ENCODE measurements around the gene NACA2. TPM values are rescaled to one million over a fixed set of nuclear protein-coding genes. Genes with fewer than 3 reads are reported as not detected.

The NACA2 gene
- total and polyA plus RNA-seq, 2 of the 13 experiments (the other 11 are each of a cell fraction or from before 2014, with no cell fraction given), result 0.21 TPM; not detected in 1

DNA sequence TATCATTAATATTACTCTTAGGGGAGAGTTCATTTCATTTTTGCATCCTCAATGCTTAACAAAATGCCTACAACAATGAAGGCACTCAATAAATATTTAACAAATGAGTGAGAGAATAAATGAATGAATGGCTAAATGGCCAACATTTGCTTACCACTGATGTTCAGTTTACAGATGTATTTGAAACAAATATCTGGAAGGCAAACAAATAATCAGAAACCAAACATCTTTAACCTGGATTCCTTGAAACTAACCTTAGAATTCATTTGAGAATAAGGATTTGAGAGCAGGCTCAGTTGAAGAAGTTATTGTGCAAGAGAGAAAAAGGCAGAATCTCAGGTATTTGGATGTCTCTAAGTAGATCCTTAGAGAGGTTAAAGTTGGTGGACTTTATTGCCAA lies 8.4 kb downstream of the NACA2 start:
- POLR2A ChIA-PET, result interaction anchor here (1.0 kb wide), 1 partner anchor 170 kb away, joined by 3 read pairs; no protein-coding TSS in a partner anchor
- ATAC-seq, result no peak
- in situ Hi-C loops (cut with HindIII; ENCODE audit: extremely low pct_ligation_motif_present, low pct_unique_long_range_greater_than_20kb), result loop anchor here (5.0 kb wide), 1 partner anchor 170 kb away; no protein-coding TSS in a partner anchor
- Histone ChIP-seq H3K27ac (ENCODE audit: extremely low read length, insufficient read depth, low read length) (no peak overlapping the region), H3K36me3 (replicated peaks in 1 of 2; ENCODE audit: control insufficient read depth in 1 of 2, insufficient read depth in 2 of 2, low read length in 2 of 2) (no peaks in the 10 kb centered on the region), H3K79me2 (ENCODE audit: insufficient read depth, low read length) (no peaks in the 10 kb centered on the region), H3K4me3 (replicated peaks in 1 of 3; ENCODE audit: insufficient read depth in 1 of 3, low read depth in 2 of 3, low read length in 3 of 3) (no peak overlapping the region), H3K9ac (ENCODE audit: insufficient read depth, low read depth, low read length) (no peak overlapping the region), H3K9me3 (ENCODE audit: low read length) (no peaks in the 10 kb centered on the region), H3K4me1 (ENCODE audit: insufficient read depth, low read length) (peaks cover 50% of the 10 kb centered on the region), H3K4me2 (ENCODE audit: low read depth, low read length) (peak overlapping the region; percentile 29; the same call in 1 of the 2 replicates), H3K27me3 (ENCODE audit: control insufficient read depth in 1 of 2, insufficient read depth in 2 of 2, low read length in 2 of 2) (no peaks in the 10 kb centered on the region), H4K20me1 (ENCODE audit: insufficient read depth, low read length) (no peaks in the 10 kb centered on the region), H2AFZ (ENCODE audit: low read length) (no peak overlapping the region)
- no TSS peak for BruUV-seq (replicated peaks)
- FAIRE-seq, result no peak
- intact Hi-C loops (cut with micrococcal nuclease; ENCODE audit: unreplicated experiment), result loop anchor here (10.0 kb wide), 1 partner anchor 608 kb away; no protein-coding TSS in a partner anchor
- CTCF ChIA-PET (ENCODE audit: low intra/inter-chr PET ratio, low total read pairs), result interaction anchor here (1.2 to 3.9 kb wide), 4 partner anchors 32 to 173 kb away, joined by 3 to 30 read pairs (median 4); no protein-coding TSS in a partner anchor
- no peak for DNase-seq (ENCODE audit: low spot score)
- TF ChIP-seq, protein P1, sequence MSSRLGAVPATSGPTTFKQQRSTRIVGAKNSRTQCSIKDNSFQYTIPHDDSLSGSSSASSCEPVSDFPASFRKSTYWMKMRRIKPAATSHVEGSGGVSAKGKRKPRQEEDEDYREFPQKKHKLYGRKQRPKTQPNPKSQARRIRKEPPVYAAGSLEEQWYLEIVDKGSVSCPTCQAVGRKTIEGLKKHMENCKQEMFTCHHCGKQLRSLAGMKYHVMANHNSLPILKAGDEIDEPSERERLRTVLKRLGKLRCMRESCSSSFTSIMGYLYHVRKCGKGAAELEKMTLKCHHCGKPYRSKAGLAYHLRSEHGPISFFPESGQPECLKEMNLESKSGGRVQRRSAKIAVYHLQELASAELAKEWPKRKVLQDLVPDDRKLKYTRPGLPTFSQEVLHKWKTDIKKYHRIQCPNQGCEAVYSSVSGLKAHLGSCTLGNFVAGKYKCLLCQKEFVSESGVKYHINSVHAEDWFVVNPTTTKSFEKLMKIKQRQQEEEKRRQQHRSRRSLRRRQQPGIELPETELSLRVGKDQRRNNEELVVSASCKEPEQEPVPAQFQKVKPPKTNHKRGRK (CRISPR knock-in tag; IDR thresholded peaks at IDR 0.05), result no peak
- 0 out of 2 replicates have a peak, but pooled peaks have one; percentile 26 for TF ChIP-seq CEBPB (IDR thresholded peaks at IDR 0.05; ENCODE audit: borderline replicate concordance, low read depth, low read length)

DNA sequence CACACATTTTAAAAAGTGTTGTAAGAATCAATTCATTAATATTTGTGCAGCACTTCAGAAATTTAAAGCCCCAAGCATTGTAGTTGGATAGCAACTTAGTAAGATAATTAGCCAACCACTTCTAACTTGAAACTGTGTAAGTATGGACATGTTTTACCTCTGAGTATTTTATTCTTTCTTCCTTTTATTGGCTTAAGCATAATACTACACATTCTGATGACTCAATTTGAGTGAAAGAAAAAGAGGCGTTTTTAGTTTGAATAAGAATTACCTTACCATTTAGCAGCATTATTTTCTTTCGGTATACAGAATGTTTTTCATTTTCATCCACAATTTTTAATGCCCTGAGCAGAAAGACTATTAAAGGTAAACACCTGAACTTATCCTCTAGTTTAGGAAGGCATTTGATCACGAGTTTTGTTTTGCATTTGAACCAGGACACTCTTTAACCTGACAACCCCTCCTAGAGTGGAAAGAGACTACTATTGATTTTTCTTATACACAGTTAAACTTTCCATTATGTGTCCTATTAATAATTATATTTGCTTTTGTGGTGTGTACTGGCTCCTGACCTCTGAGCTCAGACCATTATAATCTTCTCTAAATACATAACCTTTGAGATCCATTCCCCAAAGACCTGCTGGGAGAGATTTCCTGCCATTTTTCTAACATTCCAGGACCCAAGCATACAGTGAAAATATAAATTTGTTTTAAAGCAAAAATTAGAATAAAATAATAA lies 9.2 kb downstream of the NACA2 start:
- H3K4me3 ChIP-seq (replicated peaks in 1 of 3; ENCODE audit: insufficient read depth in 1 of 3, low read depth in 2 of 3, low read length in 3 of 3), result no peak overlapping the region
- no peak overlapping the region for H2AFZ ChIP-seq (ENCODE audit: low read length)
- DNase-seq (ENCODE audit: low spot score), result peak; percentile 73
- no peaks in the 10 kb centered on the region for H3K36me3 ChIP-seq (replicated peaks in 1 of 2; ENCODE audit: control insufficient read depth in 1 of 2, insufficient read depth in 2 of 2, low read length in 2 of 2)
- CTCF ChIA-PET (ENCODE audit: low intra/inter-chr PET ratio, low total read pairs), result interaction anchor here (1.2 to 3.9 kb wide), 2 partner anchors 170 to 172 kb away, joined by 3 to 30 read pairs; no protein-coding TSS in a partner anchor
- in situ Hi-C loops (cut with HindIII; ENCODE audit: extremely low pct_ligation_motif_present, low pct_unique_long_range_greater_than_20kb), result loop anchor here (5.0 kb wide), 1 partner anchor 169 kb away; no protein-coding TSS in a partner anchor
- no peaks in the 10 kb centered on the region for H3K27me3 ChIP-seq (ENCODE audit: control insufficient read depth in 1 of 2, insufficient read depth in 2 of 2, low read length in 2 of 2)
- ATAC-seq, result peak; percentile 71
- BruUV-seq (replicated peaks), result no TSS peak
- POLR2A ChIA-PET, result interaction anchor here (1.0 kb wide), 1 partner anchor 169 kb away, joined by 3 read pairs; no protein-coding TSS in a partner anchor
- WGBS (ENCODE audit: low lambda C conversion rate), result 14% methylated on average over 3 of the region's 3 CpGs
- H3K9me3 ChIP-seq (ENCODE audit: low read length), result no peaks in the 10 kb centered on the region
- FAIRE-seq, result no peak
- peak overlapping the region; percentile 29 for H3K4me2 ChIP-seq (ENCODE audit: low read depth, low read length)
- intact Hi-C loops (cut with micrococcal nuclease; ENCODE audit: unreplicated experiment), result loop anchor here (10.0 kb wide), 1 partner anchor 607 kb away; no protein-coding TSS in a partner anchor
- H3K27ac ChIP-seq (ENCODE audit: extremely low read length, insufficient read depth, low read length), result no peak overlapping the region
- H3K9ac ChIP-seq (ENCODE audit: insufficient read depth, low read depth, low read length), result no peak overlapping the region
- H3K79me2 ChIP-seq (ENCODE audit: insufficient read depth, low read length), result no peaks in the 10 kb centered on the region
- no peaks in the 10 kb centered on the region for H4K20me1 ChIP-seq (ENCODE audit: insufficient read depth, low read length)
- peaks cover 50% of the 10 kb centered on the region for H3K4me1 ChIP-seq (ENCODE audit: insufficient read depth, low read length)
- no peak for TF ChIP-seq LCORL (IDR thresholded peaks at IDR 0.05)
- TF ChIP-seq LCORL (CRISPR knock-in tag; IDR thresholded peaks at IDR 0.05), result 0 out of 2 replicates have a peak, but pooled peaks have one; percentile 36
- TF ChIP-seq TBX3 (IDR thresholded peaks at IDR 0.05; ENCODE audit: borderline replicate concordance), result 0 out of 2 replicates have a peak, but pooled peaks have one; percentile 42
- TF ChIP-seq ZNF761 (CRISPR knock-in tag; conservative IDR thresholded peaks at IDR 0.05), result no peak
- TF ChIP-seq NR2F6 (IDR thresholded peaks at IDR 0.05), result peak; percentile 70
- peak; percentile 63; the same call in 1 of the 2 replicates for TF ChIP-seq NR2F6 (CRISPR knock-in tag; IDR thresholded peaks at IDR 0.05)
- peak; percentile 70; the same call in 1 of the 2 replicates for TF ChIP-seq HNF4A (CRISPR knock-in tag; IDR thresholded peaks at IDR 0.05)
- TF ChIP-seq HNF4G (IDR thresholded peaks at IDR 0.05; ENCODE audit: borderline replicate concordance, low read depth, low read length), result peak; percentile 74
- TF ChIP-seq HNF4G (CRISPR knock-in tag; IDR thresholded peaks at IDR 0.05; ENCODE audit: borderline replicate concordance, low read depth), result no peak

All from HepG2 (cell line).